GM12801 (cell line): ENCODE data around the gene NUDT3.

Experiments used
- TF ChIP-seq, protein P1 (sequence below): IDR thresholded peaks from one replicate; pipeline ENCODE4 v1.5.1; 2011; ENCODE audit warnings: control low read depth; ENCODE audit not compliant: insufficient read length; ENCODE audit errors: extremely low read depth

NUDT3 gene

DNA sequence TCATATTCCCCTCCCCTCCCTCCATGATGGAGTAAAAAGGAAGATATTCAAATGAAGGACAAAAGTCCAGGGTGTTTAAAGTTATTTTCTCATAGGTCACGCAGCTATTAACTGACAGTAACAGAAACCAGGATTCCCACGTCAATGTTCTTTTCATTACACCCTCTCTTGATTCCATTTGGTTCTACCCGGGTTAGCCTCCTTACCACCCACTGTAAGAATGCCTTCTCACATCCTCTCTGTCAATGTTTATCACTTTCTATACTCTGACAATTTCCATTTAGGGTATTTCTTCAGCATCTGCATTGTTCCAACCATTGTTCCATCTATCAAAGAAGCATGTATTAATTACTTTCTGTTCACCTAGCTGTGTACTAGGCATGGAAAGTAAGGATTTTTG is 52.1 kb downstream of the NUDT3 start:
- TF ChIP-seq, protein P1, sequence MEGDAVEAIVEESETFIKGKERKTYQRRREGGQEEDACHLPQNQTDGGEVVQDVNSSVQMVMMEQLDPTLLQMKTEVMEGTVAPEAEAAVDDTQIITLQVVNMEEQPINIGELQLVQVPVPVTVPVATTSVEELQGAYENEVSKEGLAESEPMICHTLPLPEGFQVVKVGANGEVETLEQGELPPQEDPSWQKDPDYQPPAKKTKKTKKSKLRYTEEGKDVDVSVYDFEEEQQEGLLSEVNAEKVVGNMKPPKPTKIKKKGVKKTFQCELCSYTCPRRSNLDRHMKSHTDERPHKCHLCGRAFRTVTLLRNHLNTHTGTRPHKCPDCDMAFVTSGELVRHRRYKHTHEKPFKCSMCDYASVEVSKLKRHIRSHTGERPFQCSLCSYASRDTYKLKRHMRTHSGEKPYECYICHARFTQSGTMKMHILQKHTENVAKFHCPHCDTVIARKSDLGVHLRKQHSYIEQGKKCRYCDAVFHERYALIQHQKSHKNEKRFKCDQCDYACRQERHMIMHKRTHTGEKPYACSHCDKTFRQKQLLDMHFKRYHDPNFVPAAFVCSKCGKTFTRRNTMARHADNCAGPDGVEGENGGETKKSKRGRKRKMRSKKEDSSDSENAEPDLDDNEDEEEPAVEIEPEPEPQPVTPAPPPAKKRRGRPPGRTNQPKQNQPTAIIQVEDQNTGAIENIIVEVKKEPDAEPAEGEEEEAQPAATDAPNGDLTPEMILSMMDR: no peak

DNA sequence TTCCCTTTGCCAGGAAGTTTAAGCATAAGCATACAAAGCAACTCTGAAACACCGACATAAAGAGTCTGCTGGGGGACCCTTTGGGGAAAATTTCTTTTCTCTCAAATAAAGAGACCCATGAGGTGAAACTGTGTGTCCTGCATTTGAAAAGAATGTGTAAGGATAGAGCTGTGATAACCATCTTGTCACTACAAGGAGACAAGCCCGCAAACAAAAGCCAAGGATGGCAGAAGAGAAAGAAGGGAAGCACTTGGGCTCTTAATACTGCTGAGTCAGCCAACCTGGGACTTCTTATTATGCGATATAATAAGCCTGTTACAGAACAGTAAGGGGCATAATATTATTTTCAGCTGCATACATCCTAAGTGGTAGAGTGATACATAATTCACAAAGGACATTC is 52.5 kb downstream of the NUDT3 start:
- TF ChIP-seq, protein P1: no peak

DNA sequence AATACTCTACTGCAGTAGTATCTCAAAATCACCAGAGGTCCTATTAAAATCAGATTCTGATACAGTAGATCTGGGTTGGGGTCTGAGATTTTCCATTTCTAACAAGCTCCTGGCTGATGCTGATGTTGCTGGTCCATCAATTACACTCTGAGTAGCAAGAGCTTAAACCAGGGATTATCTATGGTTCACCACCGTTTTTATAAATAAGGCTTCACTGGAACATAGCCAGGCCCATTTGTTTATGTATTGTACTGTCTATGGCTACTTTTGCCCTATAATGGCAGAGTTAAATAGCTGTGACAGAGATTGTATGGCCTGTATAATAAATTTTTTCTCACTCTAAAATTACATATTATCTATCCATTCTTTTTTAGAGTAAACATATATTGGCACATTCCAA is 53.0 kb downstream of the NUDT3 start:
- TF ChIP-seq, protein P1: no peak

DNA sequence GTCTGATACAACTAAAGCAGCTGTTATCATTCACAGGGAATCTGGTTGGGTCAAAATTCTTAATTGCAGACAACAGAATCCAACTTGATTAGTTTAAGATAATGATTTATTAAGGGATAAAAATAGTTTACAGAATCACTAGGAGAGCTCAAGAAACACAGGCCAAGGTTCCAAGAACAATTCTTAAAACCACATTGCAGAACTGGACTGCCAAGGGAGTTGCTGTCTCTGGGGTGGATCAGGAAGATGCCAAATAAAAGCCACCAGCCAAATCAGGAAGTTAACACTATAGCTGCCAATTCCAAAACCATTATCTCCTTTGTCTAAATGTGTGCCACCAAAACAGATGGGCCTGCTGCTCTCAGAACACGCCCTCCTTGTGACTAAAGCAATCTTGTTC is 53.7 kb downstream of the NUDT3 start:
- TF ChIP-seq, protein P1: no peak

DNA sequence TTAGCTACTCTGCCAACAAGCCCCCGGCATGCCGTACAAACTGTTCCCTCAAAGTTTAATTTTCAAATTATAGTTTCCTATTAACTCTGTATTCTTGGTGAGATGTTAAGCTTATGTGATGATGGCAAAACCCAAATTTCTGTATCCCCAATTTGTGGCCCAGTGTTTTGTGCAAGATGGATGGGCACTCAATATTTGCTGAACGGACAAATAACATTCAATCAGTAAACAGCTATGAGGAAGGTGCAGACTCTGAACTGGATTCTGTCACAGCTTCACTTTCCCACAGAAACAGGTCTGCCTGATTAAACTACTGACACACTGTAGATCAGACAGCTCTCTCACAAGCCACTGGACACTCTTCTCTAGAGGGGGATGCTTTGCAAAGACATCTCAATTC is 54.1 kb downstream of the NUDT3 start:
- TF ChIP-seq, protein P1: no peak

DNA sequence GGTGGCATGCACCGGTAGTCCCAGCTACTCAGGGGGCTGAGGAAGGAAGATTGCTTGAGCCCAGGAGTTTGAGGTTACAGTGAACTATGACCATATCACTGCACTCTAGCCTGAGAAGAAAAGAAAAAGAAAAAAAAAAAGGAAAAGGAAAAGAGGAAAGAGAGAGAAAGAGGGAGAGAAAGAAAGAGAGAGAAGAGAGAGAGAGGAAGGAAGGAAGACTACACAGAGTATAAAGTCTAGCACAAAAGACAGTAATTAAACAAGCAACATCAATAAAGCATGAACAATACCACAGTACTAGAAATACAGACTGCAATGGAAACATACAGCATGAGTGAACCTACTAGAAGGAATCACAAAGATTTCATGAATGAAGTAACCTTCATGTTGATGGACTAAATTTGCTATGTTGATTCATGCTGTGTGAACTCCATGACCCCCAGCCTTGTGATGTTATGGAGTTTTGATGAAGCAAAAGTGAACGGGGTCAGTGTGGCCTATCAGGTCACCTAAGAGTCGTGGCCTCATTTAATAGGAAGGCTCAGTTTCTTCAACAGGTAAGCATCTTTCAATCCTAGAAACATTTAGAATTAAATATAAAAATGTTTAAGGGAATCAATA is 57.6 kb downstream of the NUDT3 start:
- TF ChIP-seq, protein P1: no peak

DNA sequence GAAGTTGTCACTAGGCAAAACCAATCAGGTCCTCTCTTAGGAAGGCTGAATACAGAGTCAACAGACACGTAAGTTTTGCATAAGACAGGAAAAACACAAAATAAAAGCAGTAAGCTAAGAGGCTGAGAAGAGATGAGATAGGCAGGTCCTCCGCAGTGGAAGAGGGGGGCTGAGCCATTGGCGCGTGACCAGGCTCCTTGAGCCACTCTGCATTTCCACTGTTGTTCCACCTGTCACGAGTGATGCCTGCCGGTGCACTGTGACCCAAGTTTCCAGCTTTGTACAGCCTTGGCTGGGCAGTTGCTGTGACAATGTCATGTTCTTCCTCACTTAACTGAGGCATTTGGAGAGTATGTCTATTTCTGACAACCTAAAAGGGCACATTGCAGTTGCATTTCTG is 58.6 kb downstream of the NUDT3 start:
- TF ChIP-seq, protein P1: no peak
